HG03060 (cell line): ENCODE results near the gene CCDC158.
"Not testable (repeated sequence)": the region's sequence is repeated elsewhere in the genome, so short reads cannot be mapped to it uniquely, and the experiment has no call there.

Experiments
- ATAC-seq: cut with Tn5 transposase; IDR thresholded peaks from one replicate; pipeline ENCODE4 v1.9.1; 2021; ENCODE audit warnings: low read depth, moderate number of reproducible peaks; ENCODE audit not compliant: unreplicated experiment

The CCDC158 gene

DNA sequence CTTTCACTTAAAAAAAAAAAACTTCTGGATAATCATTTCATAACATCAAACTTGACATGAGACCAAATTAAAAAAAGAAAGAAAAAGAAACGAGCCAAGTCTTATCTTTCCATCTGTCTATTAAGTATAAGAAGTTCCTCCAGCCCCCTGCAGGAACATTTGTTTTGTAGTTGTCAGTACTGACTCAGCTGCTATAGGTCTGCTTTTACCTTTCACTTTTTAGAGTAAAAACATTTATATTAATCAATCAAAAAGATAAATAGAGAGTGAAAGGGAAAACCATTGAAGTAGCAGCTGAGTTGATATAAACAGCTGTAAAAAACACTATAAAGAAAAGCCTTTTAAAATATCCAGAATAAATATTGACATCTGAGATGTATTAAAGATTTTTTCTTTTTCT lies 46.1 kb downstream of the CCDC158 start:
- no peak for ATAC-seq

DNA sequence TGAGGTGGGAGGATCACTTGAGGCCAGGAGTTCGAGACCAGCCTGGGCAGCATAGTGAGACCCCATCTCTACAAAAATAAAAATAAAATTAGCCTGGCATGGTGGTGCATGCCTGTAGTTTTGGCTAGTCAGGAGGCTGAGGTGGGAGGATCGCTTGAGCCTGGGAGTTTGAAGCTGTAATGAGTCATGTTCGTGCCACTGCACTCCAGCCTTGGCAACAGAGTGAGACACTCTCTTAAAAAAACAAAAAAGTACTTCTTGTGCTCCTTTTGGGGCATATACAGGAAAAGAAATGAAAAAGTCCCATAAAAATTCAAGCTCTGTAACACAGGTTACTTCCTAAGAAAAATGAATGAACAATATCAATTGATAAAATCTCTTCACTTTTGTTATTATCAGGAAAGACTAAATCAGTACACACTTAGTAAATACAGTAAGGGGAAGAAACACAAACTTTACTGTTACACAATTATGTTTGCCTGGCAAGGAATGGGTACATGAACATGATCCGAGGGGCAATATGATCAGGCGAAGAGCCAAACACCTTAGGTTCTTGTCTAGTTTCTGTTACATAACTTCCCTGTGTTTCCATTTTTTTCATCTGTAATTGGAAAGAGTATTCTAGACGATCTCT lies 46.9 kb downstream of the CCDC158 start:
- ATAC-seq = no peak

DNA sequence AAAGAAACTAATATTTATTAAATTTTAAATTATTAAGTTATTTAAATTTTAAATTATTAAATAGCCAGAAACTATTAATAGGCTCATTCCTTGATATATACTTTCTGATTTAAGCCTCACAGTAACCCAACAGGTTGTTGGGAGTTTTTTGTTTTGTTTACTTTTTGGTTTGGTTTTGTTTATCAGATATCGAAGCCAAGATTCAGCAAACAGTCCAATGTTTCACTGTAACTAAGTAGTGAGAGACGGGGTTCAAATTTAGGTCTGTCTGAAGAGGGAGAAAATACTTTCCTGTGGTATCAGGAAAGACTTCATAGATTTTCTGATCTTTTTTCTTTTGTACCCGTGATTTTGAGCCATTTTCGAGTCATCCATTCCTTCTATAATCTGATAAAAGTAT lies 54.2 kb downstream of the CCDC158 start:
- ATAC-seq = no peak

DNA sequence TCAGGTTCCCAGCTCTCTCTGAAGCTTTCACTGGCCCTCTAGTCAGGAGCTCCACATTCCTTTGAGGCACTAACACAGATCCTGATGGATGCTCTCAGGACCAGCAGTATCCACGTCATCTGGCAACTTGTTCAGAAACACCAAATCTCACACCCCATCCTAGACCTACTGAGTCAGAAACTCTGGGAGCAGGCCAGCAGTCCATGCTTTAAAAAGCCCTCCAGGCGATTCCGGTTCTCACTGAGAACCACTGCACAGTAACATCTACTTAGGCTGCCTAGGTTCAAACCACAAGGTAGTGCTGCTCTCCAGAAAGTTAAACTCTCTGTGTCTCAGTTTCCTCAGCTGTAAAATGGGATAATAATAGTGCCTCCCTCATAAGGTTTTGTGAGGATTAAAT lies 55.3 kb downstream of the CCDC158 start:
- no peak for ATAC-seq

DNA sequence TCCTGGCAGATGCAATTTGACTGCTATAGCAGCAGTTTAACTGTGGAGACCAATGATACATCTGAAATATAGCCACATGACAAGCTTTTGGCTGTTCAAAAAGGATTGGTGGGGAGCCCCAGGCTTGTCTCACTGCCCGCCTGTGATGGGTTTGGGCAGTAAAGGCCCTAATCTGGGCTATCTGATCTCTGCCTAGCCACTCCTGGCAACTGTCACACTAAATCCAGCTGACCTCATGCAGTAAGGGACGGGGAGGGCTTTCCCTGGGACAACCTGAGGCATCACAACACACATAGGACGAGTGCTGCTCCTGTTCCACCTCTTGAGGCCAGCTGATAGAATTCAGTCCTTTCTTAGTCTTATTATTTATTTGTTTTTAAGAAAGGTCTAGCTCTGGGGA lies 56.2 kb downstream of the CCDC158 start:
- no peak for ATAC-seq

DNA sequence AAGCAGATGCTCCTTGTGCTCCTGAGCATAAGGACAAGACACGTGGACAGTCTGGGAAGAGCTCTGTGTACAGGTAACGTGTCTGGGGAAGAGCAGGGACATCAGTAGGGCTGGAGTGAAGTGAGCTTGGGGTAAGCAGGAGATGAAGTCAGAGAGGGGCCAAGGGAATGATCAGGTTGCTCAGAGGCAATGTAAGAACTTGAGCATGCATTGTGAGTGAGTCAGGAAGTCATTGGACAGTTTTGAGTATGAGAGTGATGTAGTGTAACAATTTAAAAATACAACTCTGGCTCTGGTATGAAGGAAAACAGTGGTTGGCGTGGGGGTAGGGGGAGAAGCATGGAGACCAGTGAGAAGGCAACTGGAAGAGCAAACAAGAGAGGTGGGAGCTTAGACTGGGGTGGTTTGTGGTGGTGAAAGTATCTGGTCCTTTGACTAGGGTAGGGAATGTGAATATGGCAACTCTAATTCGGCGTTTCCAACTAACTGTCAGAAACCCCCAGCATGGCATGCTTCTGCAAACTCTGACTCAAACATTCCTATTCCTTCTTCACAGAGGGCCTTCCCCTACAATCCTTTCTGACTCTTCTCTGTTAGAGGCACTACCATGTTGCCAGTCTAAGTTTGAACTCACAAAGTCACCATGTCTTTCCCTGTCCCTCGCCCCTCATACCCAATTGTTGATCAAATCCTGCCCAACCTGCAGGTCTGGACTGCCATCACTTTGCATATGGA lies 57.2 kb downstream of the CCDC158 start:
- no peak for ATAC-seq

DNA sequence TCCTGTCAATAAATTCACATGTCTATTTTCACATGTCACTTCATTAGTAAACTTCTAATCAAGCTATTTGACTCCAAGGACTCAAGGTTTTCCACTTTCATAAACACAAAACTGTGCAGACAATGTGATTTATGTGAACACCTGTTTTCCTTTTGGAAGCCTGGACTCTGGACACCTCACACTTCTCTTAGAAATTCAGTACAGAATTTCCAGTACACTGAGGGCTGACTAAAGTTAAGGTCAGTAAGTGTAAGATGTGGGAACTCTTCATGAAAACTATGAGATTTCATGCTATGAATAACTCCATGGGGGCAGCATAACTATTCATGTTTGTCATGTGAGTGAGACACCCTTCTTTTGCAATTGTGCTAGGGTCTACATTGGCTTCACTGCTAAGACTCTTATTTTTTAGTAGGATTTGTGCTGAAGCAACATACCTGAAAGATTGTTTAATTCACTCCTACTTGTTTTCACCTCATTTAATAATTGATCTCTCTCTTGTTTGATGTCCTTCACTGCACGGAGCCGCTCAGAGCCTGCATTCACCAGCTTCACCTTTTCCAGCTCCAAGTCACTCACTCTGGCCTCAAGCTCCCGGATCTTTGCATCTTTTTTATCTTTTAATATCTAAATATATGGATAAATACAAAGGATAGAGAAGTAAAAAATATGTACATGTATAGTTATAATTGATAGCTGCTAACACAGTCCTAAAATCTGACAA lies 59.1 kb downstream of the CCDC158 start:
- ATAC-seq = no peak

DNA sequence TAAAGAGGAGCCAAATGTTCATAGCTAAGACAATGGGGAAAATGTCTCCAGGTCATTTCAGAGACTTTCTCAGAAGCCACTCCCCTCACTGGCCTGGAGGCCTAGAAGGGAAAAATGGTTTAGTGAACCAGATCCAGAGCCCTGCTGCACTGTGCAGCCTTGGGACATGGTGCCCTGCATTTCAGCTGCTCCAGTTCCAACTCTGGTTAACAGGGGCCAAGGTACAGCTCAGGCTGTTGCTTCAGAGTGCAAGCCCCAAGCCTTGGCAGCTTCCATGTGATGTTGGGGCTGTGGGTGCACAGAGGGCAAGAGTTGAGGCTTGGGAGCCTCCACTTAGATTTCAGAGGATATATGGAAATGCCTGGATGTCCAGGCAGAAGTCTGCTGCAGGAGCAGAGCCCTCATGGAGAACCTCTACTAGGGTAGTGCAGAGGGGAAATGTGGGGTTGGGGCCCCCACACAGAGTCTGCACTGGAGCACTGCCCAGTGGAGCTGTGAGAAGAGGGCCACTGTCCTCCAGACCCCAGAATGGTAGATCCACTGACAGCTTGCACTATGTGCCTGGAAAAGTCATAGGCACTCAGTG lies 61.0 kb downstream of the CCDC158 start:
- not testable (repeated sequence) for ATAC-seq

DNA sequence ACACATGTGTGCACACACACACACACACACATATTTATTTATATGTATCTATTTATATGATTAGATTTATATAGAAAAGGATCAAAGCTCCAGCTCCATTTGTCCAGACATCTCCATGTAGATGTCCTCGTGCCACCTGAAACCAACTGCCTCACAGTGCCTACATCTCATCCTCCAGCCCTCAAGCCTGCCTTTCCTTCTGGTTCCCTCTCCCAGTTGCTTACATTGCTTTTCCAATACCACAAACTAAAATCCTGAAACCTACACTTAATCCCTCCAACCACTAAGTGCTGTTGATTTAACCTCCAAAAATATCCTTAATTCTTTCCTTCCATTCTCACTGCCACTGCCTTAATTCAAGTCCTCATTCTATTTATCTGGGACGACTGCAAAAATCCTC lies 63.0 kb downstream of the CCDC158 start:
- ATAC-seq = no peak

DNA sequence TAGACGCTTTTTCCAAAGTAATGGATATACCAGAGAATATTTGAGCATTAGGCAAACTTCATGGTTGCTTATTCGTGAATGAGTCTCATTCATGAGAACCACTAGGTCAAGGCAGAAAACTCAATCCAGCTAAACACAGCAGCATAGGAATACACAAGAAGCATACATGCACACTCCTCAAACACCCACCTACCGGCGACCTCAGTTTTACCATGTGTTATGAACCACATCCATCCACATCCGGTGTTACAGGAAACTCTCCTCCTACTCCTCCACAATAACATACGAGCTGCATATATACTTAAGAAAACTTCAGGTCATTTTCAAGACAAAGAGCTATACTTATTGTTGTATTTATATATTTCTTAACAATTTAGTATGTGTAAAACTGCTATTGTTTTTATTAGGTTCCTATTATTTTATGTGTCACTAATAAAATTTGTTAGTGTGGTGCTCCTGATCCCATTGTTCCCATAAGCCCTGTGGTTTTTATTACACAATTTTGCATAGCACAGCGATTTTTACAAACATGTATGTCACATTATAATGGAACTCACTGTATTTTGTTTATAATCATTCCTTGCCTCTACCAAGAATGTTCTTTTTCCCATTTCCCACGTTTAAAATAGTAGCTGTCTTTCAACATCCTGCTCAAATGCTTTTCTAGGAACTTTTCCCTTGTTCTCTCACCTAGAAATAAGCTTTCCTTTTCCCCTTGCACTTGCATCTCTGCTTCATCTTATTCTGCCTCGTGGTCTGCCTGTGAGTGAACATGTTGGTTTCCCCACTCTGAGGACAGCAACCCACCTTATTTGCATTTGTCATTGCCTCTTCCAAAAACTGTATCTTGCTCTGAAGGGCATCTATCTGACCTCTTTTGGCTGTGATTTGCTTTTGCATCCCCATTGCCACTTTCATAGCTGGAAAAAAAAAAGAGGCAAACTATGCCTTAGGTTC lies 66.1 kb downstream of the CCDC158 start:
- no peak for ATAC-seq

DNA sequence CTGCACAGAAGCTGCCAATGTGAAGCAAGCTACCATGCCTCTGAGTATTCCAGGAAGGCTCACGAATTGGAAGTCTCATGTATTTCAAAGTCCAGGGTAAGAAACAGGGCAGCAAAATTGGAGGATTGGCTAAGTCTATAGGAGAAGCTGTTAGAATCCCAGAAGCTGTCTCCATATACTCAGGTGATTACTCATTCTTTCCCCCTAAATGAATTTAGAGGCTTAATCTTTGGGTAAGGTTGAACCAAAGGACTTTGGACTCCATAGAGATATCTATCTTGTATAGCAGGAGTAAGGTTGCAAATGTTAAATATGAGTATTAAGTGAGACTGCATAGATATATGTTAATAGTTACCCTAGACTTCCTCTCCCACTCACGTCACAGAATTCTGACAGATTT lies 78.1 kb downstream of the CCDC158 start:
- ATAC-seq = no peak

DNA sequence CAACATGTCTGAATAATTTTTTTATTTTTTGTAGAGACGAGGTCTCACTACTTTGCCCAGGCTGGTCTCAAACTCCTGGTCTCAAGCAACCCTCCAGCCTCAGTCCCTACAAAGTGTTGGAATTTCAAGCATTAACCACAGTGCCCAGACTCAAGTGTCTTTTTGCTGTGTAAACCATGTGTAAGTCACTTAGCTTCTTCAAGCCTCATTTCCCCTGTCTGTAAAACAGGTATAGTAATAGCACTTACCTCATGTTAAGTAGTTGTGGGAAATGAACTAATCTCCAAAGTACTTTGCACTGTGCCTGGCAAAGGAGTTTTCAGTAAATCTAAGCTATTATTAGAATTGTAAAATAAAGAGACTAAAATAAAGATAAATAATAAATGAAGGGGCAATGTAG lies 78.8 kb downstream of the CCDC158 start:
- ATAC-seq = no peak

DNA sequence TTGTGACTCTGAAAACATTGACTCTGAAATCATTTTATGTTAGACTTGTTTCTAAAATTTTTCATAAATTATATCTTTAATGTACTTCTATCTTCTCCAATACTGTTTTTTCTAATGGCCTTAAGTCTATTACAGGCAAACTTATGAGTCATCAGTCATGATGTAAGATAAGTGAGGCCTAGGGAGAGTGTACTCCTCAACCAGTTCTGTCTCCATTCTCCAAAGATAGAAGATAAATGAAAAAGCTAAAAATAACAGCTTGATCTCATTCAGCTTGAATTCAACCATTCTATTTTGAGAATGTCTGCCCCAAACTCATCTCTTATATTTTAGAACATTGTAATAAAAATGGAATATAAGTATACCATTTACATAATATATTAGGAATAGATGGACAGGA lies 79.9 kb downstream of the CCDC158 start:
- ATAC-seq = no peak

DNA sequence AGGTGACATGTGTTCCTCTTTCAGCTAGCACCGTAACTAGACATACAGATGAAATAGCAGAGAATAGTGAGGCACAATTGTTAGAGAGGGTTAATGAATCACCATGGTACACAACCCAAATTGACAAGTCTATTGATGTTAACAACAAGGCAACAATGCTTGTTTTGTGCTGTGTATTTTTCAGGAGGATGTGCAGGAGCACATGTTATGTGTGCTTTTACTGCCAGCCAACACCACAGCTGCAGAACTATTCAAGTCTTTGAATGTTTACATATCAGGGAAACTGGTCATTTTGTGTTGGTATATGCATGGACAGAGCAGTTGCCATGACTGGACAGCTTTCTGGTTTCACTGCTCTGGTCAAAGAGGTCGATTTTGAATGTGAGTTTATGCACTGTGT lies 81.6 kb downstream of the CCDC158 start:
- no peak for ATAC-seq

DNA sequence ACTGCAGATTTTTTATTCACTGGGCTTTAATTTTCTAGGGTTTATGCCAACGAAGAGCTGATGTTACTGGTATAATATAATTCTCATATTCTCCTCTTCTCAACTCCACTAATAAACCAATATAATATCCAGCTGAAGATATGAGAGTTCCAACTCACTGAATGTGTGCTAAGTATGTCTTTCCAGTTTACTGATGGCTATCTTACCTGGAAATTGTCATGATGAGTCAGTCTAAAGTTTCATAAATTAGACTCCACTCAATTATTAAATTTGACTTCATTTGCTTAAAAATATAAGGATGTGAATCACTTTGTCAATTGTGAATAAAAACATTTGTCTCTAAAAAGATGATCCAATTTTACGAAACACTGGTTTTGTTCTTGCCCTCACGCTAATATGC lies 86.1 kb downstream of the CCDC158 start:
- no peak for ATAC-seq

DNA sequence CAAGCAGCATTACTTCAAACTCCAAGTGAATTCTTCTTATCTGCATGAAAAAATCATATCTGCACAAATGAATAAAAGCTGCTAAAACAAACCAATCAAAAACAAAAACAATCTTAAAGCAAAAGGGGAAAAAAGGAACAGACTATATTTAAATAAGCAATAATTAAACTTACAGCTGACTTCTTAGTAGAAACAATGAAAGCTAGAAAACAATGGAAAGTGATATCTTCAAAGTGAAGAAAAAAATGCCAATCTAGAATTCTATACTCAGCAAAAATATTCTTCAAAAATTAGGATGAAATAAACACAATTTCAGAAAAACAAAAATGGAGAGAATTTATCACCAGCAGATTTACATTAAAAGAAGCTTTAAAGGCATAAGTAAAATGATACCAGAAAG lies 94.4 kb downstream of the CCDC158 start:
- no peak for ATAC-seq

DNA sequence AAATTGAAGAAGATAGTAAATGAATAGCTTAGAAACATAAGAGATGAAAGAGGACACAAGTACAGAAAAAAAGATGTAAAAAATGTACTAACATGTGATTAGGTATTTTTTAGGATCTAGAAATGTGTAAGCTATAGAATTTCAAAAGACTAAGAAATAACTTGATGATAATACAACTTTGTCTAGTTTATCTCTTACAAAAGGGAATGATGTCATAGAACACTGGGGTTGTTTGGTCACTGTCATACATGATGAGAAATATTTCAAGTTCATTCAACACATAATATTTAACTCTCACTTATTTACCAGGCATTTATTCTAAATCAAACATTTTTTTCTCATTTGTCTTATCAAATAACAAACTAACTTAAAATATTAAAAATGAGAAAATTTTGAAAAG lies 95.9 kb downstream of the CCDC158 start:
- ATAC-seq = no peak

DNA sequence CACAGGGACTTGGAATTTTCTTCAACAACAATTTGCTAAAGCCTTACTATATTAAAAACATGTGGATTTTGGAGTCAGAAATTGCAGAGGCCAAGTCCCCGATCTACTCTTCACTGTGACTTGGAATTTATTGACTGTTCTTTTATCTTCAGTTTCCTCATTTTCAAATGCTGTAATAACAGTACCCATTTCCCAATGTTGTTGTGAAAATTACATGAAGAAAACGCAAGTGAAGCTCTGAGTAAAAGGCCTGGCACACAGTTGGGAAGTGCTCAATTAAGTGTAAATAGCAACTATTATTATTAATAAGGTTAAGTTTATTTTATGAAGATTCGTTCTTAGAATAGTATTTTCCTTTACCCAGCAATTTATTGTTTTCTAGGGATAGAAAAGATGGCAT lies 98.7 kb downstream of the CCDC158 start:
- no peak for ATAC-seq

DNA sequence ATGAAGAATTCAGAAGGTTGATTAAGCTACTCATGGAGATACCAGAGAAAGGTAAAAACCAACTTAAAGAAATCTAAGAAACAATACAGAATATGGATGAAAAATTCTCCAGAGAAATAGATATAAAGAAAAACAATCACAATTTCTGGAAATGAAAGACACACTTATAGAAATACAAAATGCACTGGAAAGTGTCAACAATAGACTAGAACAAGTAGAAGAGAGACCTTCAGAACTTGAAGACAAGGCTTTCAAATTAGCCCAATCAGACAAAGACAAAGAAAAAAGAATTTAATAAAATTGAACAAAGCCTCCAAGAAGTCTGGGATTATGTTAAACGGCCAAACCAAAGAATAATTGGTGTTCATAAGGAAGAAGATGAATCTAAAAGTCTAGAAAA lies 104.8 kb downstream of the CCDC158 start:
- ATAC-seq = no peak

DNA sequence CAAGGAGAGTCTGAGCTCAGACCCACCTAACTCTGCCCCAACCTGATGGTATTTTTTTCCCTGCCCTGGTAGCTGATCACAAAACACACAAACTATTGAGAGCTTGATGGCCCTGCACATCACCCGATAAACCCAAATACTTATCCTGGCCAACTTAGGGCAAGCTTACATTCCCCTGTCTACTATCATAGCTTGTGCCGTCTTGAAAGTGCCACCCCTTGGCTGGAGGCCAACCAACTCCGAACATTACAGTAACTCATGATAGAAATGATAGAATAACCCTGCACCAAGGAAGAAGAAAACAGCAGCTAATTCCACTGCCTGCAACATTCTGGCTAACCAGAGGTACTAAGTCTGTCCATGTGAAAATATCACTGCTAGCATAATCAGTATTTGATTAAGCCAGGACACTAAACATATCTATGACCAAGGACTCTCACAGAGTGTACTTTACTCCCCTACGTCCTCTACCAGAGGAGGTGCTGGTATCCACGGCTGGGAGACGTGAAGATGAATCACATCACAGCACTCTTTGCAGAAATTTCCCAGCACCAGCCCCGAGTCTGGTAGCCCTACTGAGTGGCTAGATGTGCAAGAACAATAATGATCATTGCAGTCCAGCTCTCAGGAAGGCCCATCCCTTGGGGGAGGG lies 105.5 kb downstream of the CCDC158 start:
- no peak for ATAC-seq
